Esophagus squamous epithelium (tissue), 5 donors: ENCODE measurements around the gene MYO1B. TPM values are rescaled to one million over a fixed set of nuclear protein-coding genes. Genes with fewer than 3 reads are reported as not detected.

Experiments used
- DNase-seq: peaks from one replicate; lab custom pipeline; 2025; lab: John Stamatoyannopoulos, UW
- H3K27ac ChIP-seq, 4 donors: fragments of 200-600 bp; sonication (generic); one replicate each; pipeline ENCODE4 v1.5.1; 2016 to 2019; ENCODE audit warnings: mild to moderate bottlenecking in 1 of 4
- H3K27me3 ChIP-seq, 4 donors: fragments of 200-600 bp; sonication (generic); 1 replicate in 3 of 4; 2 replicates in 1 of 4; pipeline versions ENCODE4 v1.5.1 to v1.6.0; 2017 to 2021; ENCODE audit warnings: antibody characterized with exemption in 1 of 4
- H3K36me3 ChIP-seq, 3 donors: fragments of 200-600 bp; sonication (generic); one replicate each; pipeline ENCODE4 v1.5.1; 2016 to 2019
- H3K4me1 ChIP-seq, 3 donors: fragments of 200-600 bp; sonication (generic); one replicate each; pipeline ENCODE4 v1.5.1; 2017 to 2019
- H3K4me3 ChIP-seq, 4 donors: fragments of 200-600 bp; sonication (generic); 1 replicate in 3 of 4; 2 replicates in 1 of 4; pipeline ENCODE4 v1.5.1; 2016 to 2019; ENCODE audit warnings: mild to moderate bottlenecking in 2 of 4, moderate library complexity in 1 of 4
- H3K9me3 ChIP-seq, 3 donors: fragments of 200-600 bp; sonication (generic); one replicate each; pipeline ENCODE4 v1.5.1; 2016 to 2019
- CTCF ChIP-seq, 6 experiments: fragments of 450-650 bp in 4 of 6; fragments of 200-600 bp in 2 of 6; sonication (generic) in 2 of 6; IDR thresholded peaks; one replicate each; pipeline ENCODE4 v1.5.1; 2016 to 2019; ENCODE audit warnings: antibody characterized with exemption in 6 of 6, mild to moderate bottlenecking in 4 of 6, moderate library complexity in 4 of 6
- POLR2A ChIP-seq, 4 donors: fragments of 450-650 bp; IDR thresholded peaks; one replicate each; pipeline ENCODE4 v1.6.1; 2017; ENCODE audit warnings: antibody characterized with exemption in 4 of 4, mild to moderate bottlenecking in 4 of 4, moderate library complexity in 3 of 4
- WGBS, 2 donors: methylation state at CpG; one replicate each; pipeline ENCODE4 v1.1.5; 2018; 5-methylcytosine and 5-hydroxymethylcytosine counted together
- intact Hi-C: fragments of 100-400 bp; cut with DNase I; formaldehyde crosslinking; loops from one replicate; pipeline ENCODE4 v1.15.0; 2022
- total RNA-seq, 4 donors: library from RNA; depleted of rRNA; stranded (reverse); fragments of >200 nt; gene quantifications; one replicate each; pipeline ENCODE4 v1.1.0, GENCODE V29; 2016
- donor health status: DM: yes; HTN: yes; CAD: no.

Gene MYO1B
- total RNA-seq, 4 donors from 2014 or later: 24.6 to 152 (median 37.5) TPM

GRCh38 chr2:191415858-191416257, 170.7 kb downstream of the MYO1B start:
- H3K27ac ChIP-seq: no peak overlapping the region
- no peaks in the 10 kb centered on the region for H3K4me1 ChIP-seq
- no peak for TF ChIP-seq POLR2A (IDR thresholded peaks at IDR 0.05)
- TF ChIP-seq CTCF (IDR thresholded peaks at IDR 0.05): no peak
- no peak overlapping the region for H3K4me3 ChIP-seq
- no peaks in the 10 kb centered on the region for H3K9me3 ChIP-seq
- peaks cover 0 to 24% (median 0%) of the 10 kb centered on the region in 3 donors for H3K36me3 ChIP-seq
- H3K27me3 ChIP-seq: no peaks in the 10 kb centered on the region
- 82 to 87% methylated on average over 5 of the region's 5 CpGs for whole genome bisulfite sequencing, 2 donors
- DNase-seq: no peak
- intact Hi-C loops: no loop called here

GRCh38 chr2:191417746-191418145, 172.5 kb downstream of the MYO1B start:
- DNase-seq: no peak
- Histone ChIP-seq H3K4me3 (no peak overlapping the region), H3K4me1 (no peaks in the 10 kb centered on the region), H3K9me3 (no peaks in the 10 kb centered on the region), H3K27ac (no peak overlapping the region), H3K27me3 (no peaks in the 10 kb centered on the region), H3K36me3 (peaks cover 0 to 24% (median 0%) of the 10 kb centered on the region in 3 donors)
- TF ChIP-seq CTCF (IDR thresholded peaks at IDR 0.05) (no peak), POLR2A (IDR thresholded peaks at IDR 0.05) (no peak)
- intact Hi-C loops: no loop called here
- WGBS, 2 donors: 90 to 97% methylated on average over 5 to 7 of the region's 7 CpGs

- H3K36me3 ChIP-seq: peaks cover 0 to 8% (median 0%) of the 10 kb centered on the region in 3 donors
- no peak for DNase-seq
- TF ChIP-seq POLR2A (IDR thresholded peaks at IDR 0.05) (no peak), CTCF (IDR thresholded peaks at IDR 0.05) (no peak)
- H3K27ac ChIP-seq: no peak overlapping the region
- H3K4me3 ChIP-seq: no peak overlapping the region
- intact Hi-C loops: no loop called here
- no peaks in the 10 kb centered on the region for H3K4me1 ChIP-seq
- H3K9me3 ChIP-seq: no peaks in the 10 kb centered on the region
- H3K27me3 ChIP-seq: no peaks in the 10 kb centered on the region
- WGBS, 2 donors: 88 to 93% methylated on average over 2 of the region's 2 CpGs
Measured at GRCh38 chr2:191421950-191422349, 176.7 kb downstream of the MYO1B start.

- no peak for TF ChIP-seq CTCF (IDR thresholded peaks at IDR 0.05)
- no peak for TF ChIP-seq POLR2A (IDR thresholded peaks at IDR 0.05)
- intact Hi-C loops: no loop called here
- no peak overlapping the region for H3K4me3 ChIP-seq
- H3K4me1 ChIP-seq: no peaks in the 10 kb centered on the region
- no peaks in the 10 kb centered on the region for H3K27me3 ChIP-seq
- DNase-seq: no peak
- H3K9me3 ChIP-seq: no peaks in the 10 kb centered on the region
- no peaks in the 10 kb centered on the region for H3K36me3 ChIP-seq
- WGBS, 2 donors: 94 to 95% methylated on average over 3 to 4 of the region's 4 CpGs
- no peak overlapping the region for H3K27ac ChIP-seq
Measured at GRCh38 chr2:191427031-191427430, 181.8 kb downstream of the MYO1B start.

GRCh38 chr2:191428141-191428540, 182.9 kb downstream of the MYO1B start:
- 76 to 84% methylated on average over 3 of the region's 3 CpGs for WGBS, 2 donors
- Histone ChIP-seq H3K9me3 (no peaks in the 10 kb centered on the region), H3K27me3 (no peaks in the 10 kb centered on the region), H3K27ac (no peak overlapping the region), H3K4me3 (no peak overlapping the region), H3K36me3 (no peaks in the 10 kb centered on the region), H3K4me1 (no peaks in the 10 kb centered on the region)
- intact Hi-C loops: no loop called here
- no peak for TF ChIP-seq CTCF (IDR thresholded peaks at IDR 0.05)
- TF ChIP-seq POLR2A (IDR thresholded peaks at IDR 0.05): no peak
- no peak for DNase-seq
